GM23248 (cell line): Measurements from ENCODE around the gene METTL1. TPM values are rescaled to one million over a fixed set of nuclear protein-coding genes. Genes with fewer than 3 reads are reported as not detected.
A peak's percentile ranks its signal among the peaks of the same experiment; 100 is the strongest.

Experiments
- DNase-seq: peaks from one replicate; pipeline ENCODE4 v3.0.0-alpha.2; 2015
- H2AFZ ChIP-seq: fragments of 200-600 bp; sonication (generic); 2 replicates; pipeline ENCODE4 v1.6.1; 2016; ENCODE audit warnings: antibody characterized with exemption
- H3F3A ChIP-seq: fragments of 200-600 bp; sonication (generic); 2 replicates; pipeline ENCODE4 v1.6.1; 2016; ENCODE audit warnings: mild to moderate bottlenecking, antibody characterized with exemption, mixed run types; ENCODE audit not compliant: insufficient read depth
- H3K27ac ChIP-seq: fragments of 200-600 bp; sonication (generic); 2 replicates; pipeline ENCODE4 v1.5.1; 2016; ENCODE audit warnings: mild to moderate bottlenecking
- H3K27me3 ChIP-seq: fragments of 200-600 bp; sonication (generic); replicated peaks from 2 replicates; pipeline ENCODE4 v1.6.1; 2016; ENCODE audit warnings: mild to moderate bottlenecking; ENCODE audit not compliant: insufficient read depth
- H3K36me3 ChIP-seq: fragments of 200-600 bp; sonication (generic); 2 replicates; pipeline ENCODE4 v1.6.1; 2016; ENCODE audit warnings: low read depth, mild to moderate bottlenecking
- H3K4me1 ChIP-seq: fragments of 200-600 bp; sonication (generic); 2 replicates; pipeline ENCODE4 v1.6.1; 2016; ENCODE audit warnings: mild to moderate bottlenecking; ENCODE audit not compliant: insufficient read depth
- H3K4me2 ChIP-seq: fragments of 200-600 bp; sonication (generic); one replicate; pipeline ENCODE4 v1.6.1; 2016; ENCODE audit warnings: mild to moderate bottlenecking; ENCODE audit not compliant: unreplicated experiment
- H3K4me3 ChIP-seq: fragments of 200-600 bp; sonication (generic); 2 replicates; pipeline ENCODE4 v1.5.1; 2016; ENCODE audit warnings: mild to moderate bottlenecking
- H3K79me2 ChIP-seq: fragments of 200-600 bp; sonication (generic); 2 replicates; pipeline ENCODE4 v1.6.1; 2016; ENCODE audit warnings: mild to moderate bottlenecking; ENCODE audit not compliant: insufficient read depth
- H3K9ac ChIP-seq: fragments of 200-600 bp; sonication (generic); 2 replicates; pipeline ENCODE4 v1.6.1; 2016; ENCODE audit warnings: mild to moderate bottlenecking
- H3K9me2 ChIP-seq: fragments of 200-600 bp; sonication (generic); 2 replicates; pipeline ENCODE4 v1.6.1; 2016; ENCODE audit warnings: mixed run types, mild to moderate bottlenecking, moderate library complexity; ENCODE audit not compliant: insufficient read depth
- H3K9me3 ChIP-seq: fragments of 200-600 bp; sonication (generic); one replicate; pipeline ENCODE4 v1.6.1; 2017; ENCODE audit warnings: low read depth
- H4K20me1 ChIP-seq: fragments of 200-600 bp; sonication (generic); 2 replicates; pipeline ENCODE4 v1.6.0; 2016; ENCODE audit not compliant: insufficient read depth
- EZH2 ChIP-seq: fragments of 200-600 bp; sonication (generic); IDR thresholded peaks from 2 replicates; pipeline ENCODE4 v1.6.1; 2018; ENCODE audit warnings: antibody characterized with exemption, mild to moderate bottlenecking; ENCODE audit not compliant: insufficient read depth, poor library complexity, severe bottlenecking
- EZH2phosphoT487 ChIP-seq: fragments of 200-600 bp; sonication (generic); IDR thresholded peaks from 2 replicates; pipeline ENCODE4 v1.6.1; 2018; ENCODE audit warnings: antibody characterized with exemption, moderate library complexity, mild to moderate bottlenecking, low read depth; ENCODE audit not compliant: insufficient read depth
- WGBS, 2 experiments: methylation state at CpG; one replicate each; pipeline ENCODE4 v1.1.6; 2015 to 2017; ENCODE audit warnings: low lambda C conversion rate in 2 of 2, low coverage in 1 of 2; ENCODE audit errors: missing lambda C conversion rate in 2 of 2; 5-methylcytosine and 5-hydroxymethylcytosine counted together
- in situ Hi-C: fragments of 300-500 bp; cut with MboI; formaldehyde crosslinking; loops from 2 replicates; pipeline ENCODE4 v1.15.0; 2020
- polyA plus RNA-seq: library from polyadenylated mRNA; unstranded; fragments of >200 nt; fragmentation: Nextera tagmentation; extraction: Ambion mirVana; gene quantifications from 2 replicates; pipeline ENCODE4 v1.2.1, GENCODE V29; 2016
- total RNA-seq: library from RNA; depleted of rRNA; stranded (reverse); fragments of >200 nt; shearing (Covaris generic); gene quantifications from 2 replicates; pipeline ENCODE4 v1.2.3, GENCODE V29; 2014

METTL1 gene
- total and polyA plus RNA-seq, 2 experiments from 2014 or later, result 3.7 to 33.2 TPM

DNA sequence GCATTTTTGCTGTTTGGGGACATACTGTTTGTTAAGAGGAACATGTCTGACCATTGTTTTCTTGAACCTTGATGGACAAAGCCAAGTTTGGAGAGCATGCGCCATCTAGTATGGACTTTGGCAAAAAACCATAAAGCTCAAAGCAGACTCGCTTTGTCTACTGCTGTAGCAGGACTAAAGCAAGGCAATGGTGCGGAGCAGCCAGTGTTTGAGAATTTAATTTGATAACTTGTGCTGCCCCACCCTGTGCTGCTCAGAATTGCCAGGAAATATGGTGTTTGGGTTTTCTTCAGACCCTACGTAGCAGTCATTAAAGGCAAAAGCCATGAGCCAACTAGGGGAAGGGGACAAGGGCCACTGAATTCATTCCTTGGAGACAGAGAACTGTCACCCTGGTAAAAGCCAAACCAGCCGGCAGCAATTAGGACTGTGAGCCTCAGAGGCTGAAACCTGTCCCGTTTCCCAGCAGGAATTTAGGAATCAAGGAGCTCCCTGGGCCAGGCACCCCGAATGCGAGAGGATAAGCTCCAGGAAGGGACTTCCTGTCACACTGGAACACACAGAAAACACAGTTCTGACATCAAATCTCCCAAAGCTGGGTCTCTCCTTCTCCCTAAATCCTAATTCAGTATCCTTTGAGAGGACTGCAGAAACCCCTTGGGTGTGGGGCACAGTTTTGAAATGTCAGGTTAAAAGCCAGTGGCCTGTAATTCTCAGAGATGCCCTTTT lies 45.5 kb upstream of the METTL1 start:
- Histone ChIP-seq H3K4me1 (peaks cover 22% of the 10 kb centered on the region), H3K4me3 (no peak overlapping the region), H2AFZ (no peak overlapping the region), H3K36me3 (peaks cover 24% of the 10 kb centered on the region), H3K27me3 (no peaks in the 10 kb centered on the region), H3K79me2 (peaks cover 29% of the 10 kb centered on the region), H3K27ac (peak overlapping the region; percentile 23; the same call in 1 of the 2 replicates), H3K9me2 (no peaks in the 10 kb centered on the region), H3K9me3 (no peaks in the 10 kb centered on the region), H3F3A (peaks cover 26% of the 10 kb centered on the region), H3K4me2 (no peak overlapping the region), H3K9ac (0 out of 2 replicates have a peak overlapping the region, but pooled peaks have one; percentile 6), H4K20me1 (no peaks in the 10 kb centered on the region)
- 39 to 48% methylated on average over 8 of the region's 8 CpGs for WGBS, 2 experiments
- in situ Hi-C loops, result no loop called here
- no peak for TF ChIP-seq EZH2
- TF ChIP-seq EZH2phosphoT487, result no peak
- DNase-seq, result no peak

DNA sequence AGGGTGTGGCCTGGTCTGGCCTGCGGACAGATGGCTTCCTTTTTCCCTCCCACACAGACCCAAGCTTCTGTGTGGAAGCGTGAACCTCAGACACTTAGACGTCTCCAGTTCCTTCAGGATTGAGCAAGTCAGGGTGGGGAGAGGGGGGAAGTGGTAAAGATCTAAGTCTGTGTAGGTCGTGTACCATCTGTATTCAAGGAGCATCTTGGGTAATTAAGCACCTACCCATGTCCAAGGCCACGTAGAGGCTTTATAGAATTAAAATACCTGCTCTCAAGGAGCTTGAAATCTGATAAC lies 44.9 kb upstream of the METTL1 start:
- TF ChIP-seq EZH2phosphoT487 (no peak), EZH2 (no peak)
- no peaks in the 10 kb centered on the region for H4K20me1 ChIP-seq
- H3F3A ChIP-seq, result peaks cover 26% of the 10 kb centered on the region
- no peaks in the 10 kb centered on the region for H3K9me2 ChIP-seq
- 0 out of 2 replicates have a peak overlapping the region, but pooled peaks have one; percentile 6 for H3K9ac ChIP-seq
- H3K4me3 ChIP-seq, result no peak overlapping the region
- no peaks in the 10 kb centered on the region for H3K9me3 ChIP-seq
- peaks cover 21% of the 10 kb centered on the region; the same call in 1 of the 2 replicates for H3K36me3 ChIP-seq
- H3K79me2 ChIP-seq, result peaks cover 23% of the 10 kb centered on the region
- peaks cover 22% of the 10 kb centered on the region for H3K4me1 ChIP-seq
- DNase-seq, result peak; percentile 69
- WGBS, 2 experiments, result 18 to 22% methylated on average over 5 of the region's 5 CpGs
- H3K4me2 ChIP-seq, result no peak overlapping the region
- H2AFZ ChIP-seq, result no peak overlapping the region
- in situ Hi-C loops, result no loop called here
- H3K27ac ChIP-seq, result peak overlapping the region; percentile 23; the same call in 1 of the 2 replicates
- H3K27me3 ChIP-seq, result no peaks in the 10 kb centered on the region

DNA sequence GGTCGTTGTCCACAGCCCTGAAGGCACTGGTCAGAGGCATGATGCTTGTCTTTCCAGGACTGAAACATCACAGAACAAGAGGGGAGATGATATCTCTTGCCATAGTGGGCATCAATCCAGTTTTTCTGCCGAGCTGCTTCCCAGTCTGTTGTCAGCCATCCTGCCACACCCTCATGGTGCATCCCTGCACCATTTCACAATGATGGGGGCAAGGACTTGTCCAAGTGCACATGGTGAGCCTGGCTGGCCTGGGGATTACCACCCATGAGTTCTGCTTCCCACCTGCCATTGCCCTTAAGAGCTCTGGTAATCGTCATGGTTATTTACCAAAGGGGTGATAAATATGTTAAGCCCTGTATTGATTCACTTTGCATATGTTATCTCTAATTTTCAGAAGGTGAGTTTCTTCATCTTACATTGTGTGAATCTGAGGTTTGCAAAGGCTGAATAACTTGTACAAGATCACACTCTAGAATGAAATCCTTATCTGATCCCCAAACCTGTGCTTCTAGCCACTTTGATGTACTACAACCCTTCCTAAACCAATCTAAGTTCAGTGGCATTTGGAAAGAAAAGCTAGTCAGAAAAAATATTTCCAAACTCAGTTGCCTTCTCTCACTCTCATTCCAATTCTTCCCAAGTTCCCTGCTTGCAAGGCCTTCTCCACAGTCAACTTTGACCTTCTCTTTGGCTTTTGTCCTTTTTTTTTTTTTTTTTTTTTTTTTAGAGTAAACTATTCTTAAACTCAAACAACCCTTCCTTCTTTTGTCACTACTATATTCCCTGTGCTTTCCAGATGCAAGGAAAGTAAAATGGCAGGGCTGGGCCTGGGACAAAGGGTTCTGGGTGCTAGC lies 44.3 kb upstream of the METTL1 start:
- peaks cover 22% of the 10 kb centered on the region for H3K4me1 ChIP-seq
- H3K27me3 ChIP-seq, result no peaks in the 10 kb centered on the region
- no peaks in the 10 kb centered on the region for H3K9me3 ChIP-seq
- H3K79me2 ChIP-seq, result peaks cover 18% of the 10 kb centered on the region
- no peak overlapping the region for H3K4me2 ChIP-seq
- in situ Hi-C loops, result no loop called here
- peaks cover 26% of the 10 kb centered on the region for H3F3A ChIP-seq
- peaks cover 15% of the 10 kb centered on the region; the same call in 1 of the 2 replicates for H3K36me3 ChIP-seq
- no peaks in the 10 kb centered on the region for H3K9me2 ChIP-seq
- H3K9ac ChIP-seq, result no peak overlapping the region
- no peak overlapping the region for H2AFZ ChIP-seq
- 0 out of 2 replicates have a peak overlapping the region, but pooled peaks have one; percentile 23 for H3K27ac ChIP-seq
- DNase-seq, result no peak
- H3K4me3 ChIP-seq, result no peak overlapping the region
- TF ChIP-seq EZH2 (no peak), EZH2phosphoT487 (no peak)
- WGBS, 2 experiments, result 50 to 61% methylated on average over 3 of the region's 3 CpGs
- H4K20me1 ChIP-seq, result no peaks in the 10 kb centered on the region

DNA sequence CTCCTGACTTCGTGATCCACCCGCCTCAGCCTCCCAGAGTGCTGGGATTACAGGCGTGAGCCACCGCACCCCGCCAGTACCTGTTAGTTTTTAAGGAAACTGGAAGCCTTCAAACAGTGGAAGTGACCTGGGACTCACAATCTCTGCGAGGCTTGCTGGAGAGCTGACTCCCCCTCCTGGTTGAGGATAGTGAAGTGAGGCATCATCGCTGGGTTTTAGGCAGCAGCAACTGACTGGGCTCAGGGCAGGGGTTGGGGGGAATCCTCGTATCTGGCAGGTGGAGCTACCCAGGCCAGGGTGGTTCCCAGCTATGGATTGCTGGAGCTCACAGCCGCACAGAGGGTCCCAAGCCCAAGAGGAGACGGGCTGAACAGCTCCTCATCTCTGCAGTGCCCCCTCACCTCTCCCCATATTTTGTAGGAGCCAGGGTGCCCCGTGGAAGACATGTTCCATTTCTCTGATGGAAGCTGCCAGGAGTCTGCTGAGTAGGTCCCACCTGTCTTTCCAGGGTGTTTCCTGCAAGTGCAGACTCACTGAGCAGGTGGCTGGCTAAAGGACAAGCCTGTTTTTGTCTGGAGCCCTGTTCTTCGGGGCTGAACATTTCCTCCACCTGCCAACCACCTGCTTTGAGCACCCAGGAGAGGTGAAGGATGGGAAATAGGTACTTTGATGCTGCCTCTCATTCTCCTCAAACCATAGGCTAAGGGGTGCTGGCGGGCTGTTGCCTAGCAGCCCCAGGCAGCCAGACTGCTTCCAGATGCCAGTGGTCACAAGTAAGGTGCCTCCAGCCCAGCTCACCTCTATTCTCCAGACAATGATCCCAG lies 43.5 kb upstream of the METTL1 start:
- Histone ChIP-seq H3K4me2 (no peak overlapping the region), H3K27me3 (no peaks in the 10 kb centered on the region), H3K4me3 (no peak overlapping the region), H3K9me3 (no peaks in the 10 kb centered on the region), H3K9me2 (no peaks in the 10 kb centered on the region), H3K79me2 (peaks cover 9% of the 10 kb centered on the region; the same call in 1 of the 2 replicates), H3K36me3 (peaks cover 8% of the 10 kb centered on the region; the same call in 1 of the 2 replicates), H3F3A (peaks cover 25% of the 10 kb centered on the region), H3K4me1 (peaks cover 22% of the 10 kb centered on the region), H3K27ac (no peak overlapping the region), H3K9ac (no peak overlapping the region), H4K20me1 (no peaks in the 10 kb centered on the region), H2AFZ (no peak overlapping the region)
- WGBS, 2 experiments, result 73 to 76% methylated on average over 11 to 13 of the region's 13 CpGs
- no peak for TF ChIP-seq EZH2
- no peak for TF ChIP-seq EZH2phosphoT487
- in situ Hi-C loops, result no loop called here
- no peak for DNase-seq
